SK-N-SH (cell line): ENCODE results near the gene ROR2.

Experiments
- EP300 ChIP-seq, 2 experiments: IDR thresholded peaks; 2 replicates each; pipeline versions ENCODE4 v1.4.0 to v1.6.1; 2012; ENCODE audit warnings: borderline replicate concordance in 1 of 2, low read depth in 1 of 2, low read length in 1 of 2
- EZH2phosphoT487 ChIP-seq: fragments of 200-600 bp; sonication (generic); IDR thresholded peaks from 2 replicates; pipeline ENCODE4 v1.6.1; 2017; ENCODE audit warnings: low read depth, mixed run types, mild to moderate bottlenecking, antibody characterized with exemption, moderate library complexity, borderline replicate concordance
- GABPA ChIP-seq: IDR thresholded peaks from 2 replicates; pipeline ENCODE4 v1.4.0; 2012; ENCODE audit warnings: low read depth, mild to moderate bottlenecking
- MXI1 ChIP-seq: IDR thresholded peaks from 2 replicates; pipeline ENCODE4 v1.6.1; 2012; ENCODE audit warnings: mild to moderate bottlenecking, low read depth, low read length, improper control_type of control experiment
- POLR2AphosphoS5 ChIP-seq: IDR thresholded peaks from 2 replicates; pipeline ENCODE4 v1.6.1; 2012; ENCODE audit warnings: low read depth, low read length
- RXRA ChIP-seq: IDR thresholded peaks from 2 replicates; pipeline ENCODE4 v1.4.0; 2012; ENCODE audit warnings: low read depth, mild to moderate bottlenecking, borderline replicate concordance
- SIN3A ChIP-seq: IDR thresholded peaks from 2 replicates; pipeline ENCODE4 v1.6.1; 2012; ENCODE audit warnings: low read depth, mild to moderate bottlenecking, low read length, moderate library complexity, borderline replicate concordance
- TF ChIP-seq, protein P1 (sequence below): IDR thresholded peaks from 2 replicates; pipeline ENCODE4 v1.6.1; 2012; ENCODE audit warnings: mild to moderate bottlenecking, low read depth, low read length, moderate library complexity
- TF ChIP-seq, protein P2 (sequence below): fragments of 200-600 bp; sonication (generic); IDR thresholded peaks from 2 replicates; pipeline ENCODE4 v1.6.1; 2017; ENCODE audit warnings: antibody characterized with exemption, mild to moderate bottlenecking, moderate library complexity

DNA sequence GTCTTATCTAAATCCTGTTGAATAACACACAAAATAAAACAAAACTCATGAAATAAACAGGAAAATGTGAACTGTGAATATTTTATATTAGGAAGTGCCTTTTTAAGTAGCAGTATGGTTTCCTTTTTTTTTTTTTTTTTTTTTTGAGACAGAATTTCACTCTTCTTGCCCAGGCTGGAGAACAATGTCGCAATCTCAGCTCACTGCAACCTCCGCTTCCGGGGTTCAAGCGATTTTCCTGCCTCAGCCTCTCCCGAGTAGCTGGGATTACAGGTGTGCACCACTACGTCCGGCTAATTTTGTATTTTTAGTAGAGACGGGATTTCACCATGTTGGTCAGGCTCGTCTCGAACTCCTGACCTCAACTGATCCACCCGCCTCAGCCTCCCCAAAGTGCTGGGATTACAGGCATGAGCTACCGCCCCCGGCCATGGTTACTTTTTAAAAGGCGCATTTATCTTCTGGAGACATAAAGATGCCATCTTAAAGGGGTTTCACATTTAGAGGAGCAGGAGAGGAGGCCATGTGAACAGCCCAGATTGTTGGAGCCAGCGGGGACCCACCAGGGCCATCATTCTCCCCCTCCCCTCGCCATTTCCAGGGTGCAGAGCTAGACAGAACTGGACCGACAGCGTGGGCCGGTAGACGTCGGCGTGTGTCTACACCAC lies 64.1 kb downstream of the ROR2 start:
- TF ChIP-seq, protein P1, sequence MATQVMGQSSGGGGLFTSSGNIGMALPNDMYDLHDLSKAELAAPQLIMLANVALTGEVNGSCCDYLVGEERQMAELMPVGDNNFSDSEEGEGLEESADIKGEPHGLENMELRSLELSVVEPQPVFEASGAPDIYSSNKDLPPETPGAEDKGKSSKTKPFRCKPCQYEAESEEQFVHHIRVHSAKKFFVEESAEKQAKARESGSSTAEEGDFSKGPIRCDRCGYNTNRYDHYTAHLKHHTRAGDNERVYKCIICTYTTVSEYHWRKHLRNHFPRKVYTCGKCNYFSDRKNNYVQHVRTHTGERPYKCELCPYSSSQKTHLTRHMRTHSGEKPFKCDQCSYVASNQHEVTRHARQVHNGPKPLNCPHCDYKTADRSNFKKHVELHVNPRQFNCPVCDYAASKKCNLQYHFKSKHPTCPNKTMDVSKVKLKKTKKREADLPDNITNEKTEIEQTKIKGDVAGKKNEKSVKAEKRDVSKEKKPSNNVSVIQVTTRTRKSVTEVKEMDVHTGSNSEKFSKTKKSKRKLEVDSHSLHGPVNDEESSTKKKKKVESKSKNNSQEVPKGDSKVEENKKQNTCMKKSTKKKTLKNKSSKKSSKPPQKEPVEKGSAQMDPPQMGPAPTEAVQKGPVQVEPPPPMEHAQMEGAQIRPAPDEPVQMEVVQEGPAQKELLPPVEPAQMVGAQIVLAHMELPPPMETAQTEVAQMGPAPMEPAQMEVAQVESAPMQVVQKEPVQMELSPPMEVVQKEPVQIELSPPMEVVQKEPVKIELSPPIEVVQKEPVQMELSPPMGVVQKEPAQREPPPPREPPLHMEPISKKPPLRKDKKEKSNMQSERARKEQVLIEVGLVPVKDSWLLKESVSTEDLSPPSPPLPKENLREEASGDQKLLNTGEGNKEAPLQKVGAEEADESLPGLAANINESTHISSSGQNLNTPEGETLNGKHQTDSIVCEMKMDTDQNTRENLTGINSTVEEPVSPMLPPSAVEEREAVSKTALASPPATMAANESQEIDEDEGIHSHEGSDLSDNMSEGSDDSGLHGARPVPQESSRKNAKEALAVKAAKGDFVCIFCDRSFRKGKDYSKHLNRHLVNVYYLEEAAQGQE: no peak
- no peak for TF ChIP-seq GABPA
- TF ChIP-seq, protein P2, sequence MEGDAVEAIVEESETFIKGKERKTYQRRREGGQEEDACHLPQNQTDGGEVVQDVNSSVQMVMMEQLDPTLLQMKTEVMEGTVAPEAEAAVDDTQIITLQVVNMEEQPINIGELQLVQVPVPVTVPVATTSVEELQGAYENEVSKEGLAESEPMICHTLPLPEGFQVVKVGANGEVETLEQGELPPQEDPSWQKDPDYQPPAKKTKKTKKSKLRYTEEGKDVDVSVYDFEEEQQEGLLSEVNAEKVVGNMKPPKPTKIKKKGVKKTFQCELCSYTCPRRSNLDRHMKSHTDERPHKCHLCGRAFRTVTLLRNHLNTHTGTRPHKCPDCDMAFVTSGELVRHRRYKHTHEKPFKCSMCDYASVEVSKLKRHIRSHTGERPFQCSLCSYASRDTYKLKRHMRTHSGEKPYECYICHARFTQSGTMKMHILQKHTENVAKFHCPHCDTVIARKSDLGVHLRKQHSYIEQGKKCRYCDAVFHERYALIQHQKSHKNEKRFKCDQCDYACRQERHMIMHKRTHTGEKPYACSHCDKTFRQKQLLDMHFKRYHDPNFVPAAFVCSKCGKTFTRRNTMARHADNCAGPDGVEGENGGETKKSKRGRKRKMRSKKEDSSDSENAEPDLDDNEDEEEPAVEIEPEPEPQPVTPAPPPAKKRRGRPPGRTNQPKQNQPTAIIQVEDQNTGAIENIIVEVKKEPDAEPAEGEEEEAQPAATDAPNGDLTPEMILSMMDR: no peak
- TF ChIP-seq RXRA: no peak
- TF ChIP-seq EP300 (IDR thresholded peaks at IDR 0.05; ENCODE audit: borderline replicate concordance in 1 of 2, low read depth in 1 of 2, low read length in 1 of 2): no peak
- TF ChIP-seq SIN3A: no peak
- TF ChIP-seq MXI1: no peak
- no peak for TF ChIP-seq POLR2AphosphoS5
- TF ChIP-seq EZH2phosphoT487: no peak
